ENCODE results near the gene ESPN.

ESPN gene

GRCh38 chr1:6385488-6386191, 38.9 kb upstream of the ESPN start:
- TF ChIP-seq CTCF (IDR thresholded peaks at IDR 0.05; ENCODE audit: insufficient read depth, low read length, missing control alignments) = no peak
- ChIA-PET POLR2A (no interaction called here), CTCF (interaction anchor here (0.9 to 2.2 kb wide), 9 partner anchors 9 to 52 kb away, joined by 3 to 10 read pairs (median 4); no protein-coding TSS in a partner anchor)
- no peak overlapping the region; the same call in 1 of the 2 replicates for H3K4me3 ChIP-seq (ENCODE audit: low read depth, low read length)
- no peak for DNase-seq (ENCODE audit: low read depth, low spot score)

GRCh38 chr1:6386371-6386949, 38.1 kb upstream of the ESPN start:
- no peak overlapping the region for H3K4me3 ChIP-seq (ENCODE audit: low read depth, low read length)
- TF ChIP-seq CTCF (IDR thresholded peaks at IDR 0.05; ENCODE audit: insufficient read depth, low read length, missing control alignments) = no peak
- DNase-seq (ENCODE audit: low read depth, low spot score) = no peak
- ChIA-PET CTCF (interaction anchor here (0.9 to 1.6 kb wide), 4 partner anchors 27 to 38 kb away, joined by 3 to 4 read pairs (median 4); no protein-coding TSS in a partner anchor), POLR2A (no interaction called here)

- POLR2A ChIA-PET = no interaction called here
- CTCF ChIA-PET = interaction anchor here (1.5 to 6.4 kb wide), 2 partner anchors 13 to 23 kb away, joined by 3 to 52 read pairs; no protein-coding TSS in a partner anchor
- no peak for TF ChIP-seq CTCF (IDR thresholded peaks at IDR 0.05; ENCODE audit: insufficient read depth, low read length, missing control alignments)
- no peak overlapping the region for H3K4me3 ChIP-seq (ENCODE audit: low read depth, low read length)
- no peak for DNase-seq (ENCODE audit: low read depth, low spot score)
Observed at GRCh38 chr1:6389971-6390370, 34.6 kb upstream of the ESPN start.

GRCh38 chr1:6391951-6392808, 32.4 kb upstream of the ESPN start:
- H3K4me3 ChIP-seq (ENCODE audit: low read depth, low read length) = peak overlapping the region; percentile 67
- DNase-seq (ENCODE audit: low read depth, low spot score) = no peak
- ChIA-PET CTCF (interaction anchor here (1.2 to 6.4 kb wide), 7 partner anchors 10 to 145 kb away, joined by 4 to 52 read pairs (median 7); no protein-coding TSS in a partner anchor), POLR2A (no interaction called here)
- no peak for TF ChIP-seq CTCF (IDR thresholded peaks at IDR 0.05; ENCODE audit: insufficient read depth, low read length, missing control alignments)

GRCh38 chr1:6392809-6393399, 31.7 kb upstream of the ESPN start:
- H3K4me3 ChIP-seq (ENCODE audit: low read depth, low read length) = peak overlapping the region; percentile 67
- TF ChIP-seq CTCF (IDR thresholded peaks at IDR 0.05; ENCODE audit: insufficient read depth, low read length, missing control alignments) = no peak
- no peak for DNase-seq (ENCODE audit: low read depth, low spot score)
- POLR2A ChIA-PET = no interaction called here
- CTCF ChIA-PET = interaction anchor here (1.2 to 6.4 kb wide), 7 partner anchors 10 to 152 kb away, joined by 4 to 52 read pairs (median 7); no protein-coding TSS in a partner anchor
